K562 (cell line): Measurements from ENCODE around the gene CDC37. TPM values are rescaled to one million over a fixed set of nuclear protein-coding genes. Genes with fewer than 3 reads are reported as not detected.
A peak's percentile ranks its signal among the peaks of the same experiment; 100 is the strongest.

Experiments
- GATAD2A ChIP-seq: fragments of 450-650 bp; IDR thresholded peaks from 2 replicates; pipeline ENCODE4 v1.6.1; 2017
- GTF2F1 ChIP-seq: IDR thresholded peaks from 2 replicates; pipeline ENCODE4 v1.6.1; 2011; ENCODE audit warnings: low read depth, low read length, improper control_type of control experiment
- ZBED1 ChIP-seq: IDR thresholded peaks from 2 replicates; pipeline ENCODE4 v1.6.1; 2014
- ZFX ChIP-seq: sonication (generic); formaldehyde crosslinking; IDR thresholded peaks from 2 replicates; pipeline ENCODE4 v1.8.0; 2022; ENCODE audit warnings: mild to moderate bottlenecking, missing genetic modification reagents, moderate library complexity
- ZNF239 ChIP-seq: fragments of 250-450 bp; sonication (Bioruptor Pico); IDR thresholded peaks from 2 replicates; pipeline ENCODE4 v1.4.0; 2020; ENCODE audit warnings: mild to moderate bottlenecking
- ZNF263 ChIP-seq: sonication (generic); formaldehyde crosslinking; IDR thresholded peaks from 2 replicates; pipeline ENCODE4 v1.8.0; 2022; ENCODE audit warnings: mild to moderate bottlenecking, missing genetic modification reagents, borderline replicate concordance
- ZNF3 ChIP-seq: fragments of 250-450 bp; sonication (Bioruptor Pico); IDR thresholded peaks from 2 replicates; pipeline ENCODE4 v1.5.0; 2021; ENCODE audit warnings: mild to moderate bottlenecking, moderate library complexity
- ZNF766 ChIP-seq: fragments of 200-800 bp; sonication (Bioruptor generic); conservative IDR thresholded peaks from 2 replicates; pipeline ENCODE4 v1.6.1; 2016; ENCODE audit warnings: missing genetic modification characterization, missing compliant biosample characterization
- polyA plus RNA-seq, 8 experiments: library from polyadenylated mRNA; depleted of rRNA in 4 of 8; stranded (reverse) in 5 of 8; unstranded in 3 of 8; fragments of >200 nt; fragmentation: Nextera tagmentation in 2 of 8; fragmentation: Illumina TruSeq in 1 of 8; extraction: Ambion mirVana in 2 of 8; extraction: Trizol in 1 of 8; gene quantifications; 2 replicates each; pipeline versions ENCODE4 v1.2.1 to v1.2.3, GENCODE V29; 2011 to 2014; ENCODE audit warnings: inconsistent platforms in 1 of 8, missing spikeins in 1 of 8
- total RNA-seq, 7 experiments: library from RNA; depleted of rRNA in 6 of 7; stranded (reverse); fragments of >200 nt in 6 of 7; fragmentation: Illumina TruSeq in 2 of 7; extraction: Trizol in 2 of 7; gene quantifications; 2 replicates each; pipeline versions ENCODE4 v1.2.1 to v1.2.3, GENCODE V29; 2011 to 2021; ENCODE audit warnings: low replicate concordance in 1 of 7
- TF ChIP-seq, protein P1 (sequence below): sonication (generic); formaldehyde crosslinking; IDR thresholded peaks from 2 replicates; pipeline ENCODE4 v1.8.0; 2022; ENCODE audit warnings: mild to moderate bottlenecking, missing genetic modification reagents
- TF ChIP-seq, protein P2 (sequence below): fragments of 250-450 bp; sonication (Bioruptor Pico); IDR thresholded peaks from 2 replicates; pipeline ENCODE4 v1.4.0; 2020
- TF ChIP-seq, protein P3 (sequence below): fragments of 450-650 bp; IDR thresholded peaks from 2 replicates; pipeline ENCODE4 v1.6.1; 2017; ENCODE audit warnings: mild to moderate bottlenecking, moderate library complexity
- TF ChIP-seq, protein P4 (sequence below): IDR thresholded peaks from 3 replicates; pipeline ENCODE4 v1.6.1; 2011; ENCODE audit warnings: borderline replicate concordance, mild to moderate bottlenecking, moderate library complexity; ENCODE audit not compliant: insufficient read length; ENCODE audit errors: extremely low read depth
- TF ChIP-seq, protein P5 (sequence below): fragments of 250-450 bp; sonication (Bioruptor Pico); IDR thresholded peaks from 2 replicates; pipeline ENCODE4 v1.4.0; 2020

Gene CDC37
- total and polyA plus RNA-seq, 9 of the 15 experiments (the other 6 are each of a cell fraction or from before 2014, with no cell fraction given), result 6.6 to 538 (median 227) TPM

DNA sequence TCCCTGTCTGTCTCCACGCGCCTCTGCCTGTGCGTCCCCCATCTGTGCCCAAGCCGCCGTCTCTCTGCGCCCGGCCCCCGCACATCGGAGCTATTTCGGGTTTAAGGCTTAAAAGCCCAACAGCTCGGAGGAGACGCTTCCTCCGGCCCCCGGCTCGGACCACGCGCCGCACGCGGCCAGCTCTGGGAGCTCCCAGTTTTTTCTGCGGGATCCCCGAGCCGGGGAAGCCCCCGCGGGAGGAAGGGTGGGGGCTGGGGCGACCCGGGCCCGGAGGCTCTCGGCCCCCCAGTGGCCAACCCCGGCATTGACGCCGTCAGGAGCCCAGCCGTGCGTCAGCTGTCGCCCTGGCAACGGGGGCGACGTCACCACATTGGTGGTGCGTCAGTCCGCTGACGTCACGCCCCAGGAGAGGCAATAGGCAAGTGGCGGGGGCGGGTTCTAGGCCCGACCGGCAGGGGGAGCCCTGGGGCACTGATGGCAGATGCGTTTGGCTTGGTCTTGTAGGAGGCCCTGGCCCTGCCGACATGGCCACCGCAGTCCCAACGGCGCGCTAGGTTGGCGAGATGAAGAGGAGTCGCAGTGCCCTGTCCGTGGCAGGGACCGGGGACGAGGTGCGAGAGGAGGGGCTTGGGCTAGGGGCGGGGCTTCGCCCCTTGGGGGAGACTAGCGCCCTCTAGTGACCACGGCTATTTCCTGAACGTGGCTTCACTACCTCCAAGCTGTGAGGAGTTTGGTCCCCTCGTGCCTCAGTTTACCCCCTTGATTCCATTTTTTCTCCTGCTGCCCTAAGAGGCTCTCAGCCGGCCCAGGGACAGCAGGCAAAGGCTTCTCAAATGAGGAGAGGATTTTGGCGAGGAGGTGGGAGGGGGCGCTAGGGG lies 13.3 kb upstream of the CDC37 start (continued):
- TF ChIP-seq, protein P1, sequence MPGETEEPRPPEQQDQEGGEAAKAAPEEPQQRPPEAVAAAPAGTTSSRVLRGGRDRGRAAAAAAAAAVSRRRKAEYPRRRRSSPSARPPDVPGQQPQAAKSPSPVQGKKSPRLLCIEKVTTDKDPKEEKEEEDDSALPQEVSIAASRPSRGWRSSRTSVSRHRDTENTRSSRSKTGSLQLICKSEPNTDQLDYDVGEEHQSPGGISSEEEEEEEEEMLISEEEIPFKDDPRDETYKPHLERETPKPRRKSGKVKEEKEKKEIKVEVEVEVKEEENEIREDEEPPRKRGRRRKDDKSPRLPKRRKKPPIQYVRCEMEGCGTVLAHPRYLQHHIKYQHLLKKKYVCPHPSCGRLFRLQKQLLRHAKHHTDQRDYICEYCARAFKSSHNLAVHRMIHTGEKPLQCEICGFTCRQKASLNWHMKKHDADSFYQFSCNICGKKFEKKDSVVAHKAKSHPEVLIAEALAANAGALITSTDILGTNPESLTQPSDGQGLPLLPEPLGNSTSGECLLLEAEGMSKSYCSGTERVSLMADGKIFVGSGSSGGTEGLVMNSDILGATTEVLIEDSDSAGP (CRISPR knock-in tag), result 0 out of 2 replicates have a peak, but pooled peaks have one; percentile 29
- TF ChIP-seq, protein P2, sequence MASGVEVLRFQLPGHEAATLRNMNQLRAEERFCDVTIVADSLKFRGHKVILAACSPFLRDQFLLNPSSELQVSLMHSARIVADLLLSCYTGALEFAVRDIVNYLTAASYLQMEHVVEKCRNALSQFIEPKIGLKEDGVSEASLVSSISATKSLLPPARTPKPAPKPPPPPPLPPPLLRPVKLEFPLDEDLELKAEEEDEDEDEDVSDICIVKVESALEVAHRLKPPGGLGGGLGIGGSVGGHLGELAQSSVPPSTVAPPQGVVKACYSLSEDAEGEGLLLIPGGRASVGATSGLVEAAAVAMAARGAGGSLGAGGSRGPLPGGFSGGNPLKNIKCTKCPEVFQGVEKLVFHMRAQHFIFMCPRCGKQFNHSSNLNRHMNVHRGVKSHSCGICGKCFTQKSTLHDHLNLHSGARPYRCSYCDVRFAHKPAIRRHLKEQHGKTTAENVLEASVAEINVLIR (CRISPR knock-in tag), result peak; percentile 100
- TF ChIP-seq GTF2F1, result 0 out of 2 replicates have a peak, but pooled peaks have one; percentile 7
- TF ChIP-seq ZNF263, result peak; percentile 60; the same call in 1 of the 2 replicates
- TF ChIP-seq, protein P3, sequence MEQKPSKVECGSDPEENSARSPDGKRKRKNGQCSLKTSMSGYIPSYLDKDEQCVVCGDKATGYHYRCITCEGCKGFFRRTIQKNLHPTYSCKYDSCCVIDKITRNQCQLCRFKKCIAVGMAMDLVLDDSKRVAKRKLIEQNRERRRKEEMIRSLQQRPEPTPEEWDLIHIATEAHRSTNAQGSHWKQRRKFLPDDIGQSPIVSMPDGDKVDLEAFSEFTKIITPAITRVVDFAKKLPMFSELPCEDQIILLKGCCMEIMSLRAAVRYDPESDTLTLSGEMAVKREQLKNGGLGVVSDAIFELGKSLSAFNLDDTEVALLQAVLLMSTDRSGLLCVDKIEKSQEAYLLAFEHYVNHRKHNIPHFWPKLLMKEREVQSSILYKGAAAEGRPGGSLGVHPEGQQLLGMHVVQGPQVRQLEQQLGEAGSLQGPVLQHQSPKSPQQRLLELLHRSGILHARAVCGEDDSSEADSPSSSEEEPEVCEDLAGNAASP, result no peak
- TF ChIP-seq ZNF3 (CRISPR knock-in tag), result no peak
- peak; percentile 68; the same call in 1 of the 2 replicates for TF ChIP-seq ZNF766
- TF ChIP-seq, protein P4, sequence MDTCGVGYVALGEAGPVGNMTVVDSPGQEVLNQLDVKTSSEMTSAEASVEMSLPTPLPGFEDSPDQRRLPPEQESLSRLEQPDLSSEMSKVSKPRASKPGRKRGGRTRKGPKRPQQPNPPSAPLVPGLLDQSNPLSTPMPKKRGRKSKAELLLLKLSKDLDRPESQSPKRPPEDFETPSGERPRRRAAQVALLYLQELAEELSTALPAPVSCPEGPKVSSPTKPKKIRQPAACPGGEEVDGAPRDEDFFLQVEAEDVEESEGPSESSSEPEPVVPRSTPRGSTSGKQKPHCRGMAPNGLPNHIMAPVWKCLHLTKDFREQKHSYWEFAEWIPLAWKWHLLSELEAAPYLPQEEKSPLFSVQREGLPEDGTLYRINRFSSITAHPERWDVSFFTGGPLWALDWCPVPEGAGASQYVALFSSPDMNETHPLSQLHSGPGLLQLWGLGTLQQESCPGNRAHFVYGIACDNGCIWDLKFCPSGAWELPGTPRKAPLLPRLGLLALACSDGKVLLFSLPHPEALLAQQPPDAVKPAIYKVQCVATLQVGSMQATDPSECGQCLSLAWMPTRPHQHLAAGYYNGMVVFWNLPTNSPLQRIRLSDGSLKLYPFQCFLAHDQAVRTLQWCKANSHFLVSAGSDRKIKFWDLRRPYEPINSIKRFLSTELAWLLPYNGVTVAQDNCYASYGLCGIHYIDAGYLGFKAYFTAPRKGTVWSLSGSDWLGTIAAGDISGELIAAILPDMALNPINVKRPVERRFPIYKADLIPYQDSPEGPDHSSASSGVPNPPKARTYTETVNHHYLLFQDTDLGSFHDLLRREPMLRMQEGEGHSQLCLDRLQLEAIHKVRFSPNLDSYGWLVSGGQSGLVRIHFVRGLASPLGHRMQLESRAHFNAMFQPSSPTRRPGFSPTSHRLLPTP, result no peak
- TF ChIP-seq, protein P5, sequence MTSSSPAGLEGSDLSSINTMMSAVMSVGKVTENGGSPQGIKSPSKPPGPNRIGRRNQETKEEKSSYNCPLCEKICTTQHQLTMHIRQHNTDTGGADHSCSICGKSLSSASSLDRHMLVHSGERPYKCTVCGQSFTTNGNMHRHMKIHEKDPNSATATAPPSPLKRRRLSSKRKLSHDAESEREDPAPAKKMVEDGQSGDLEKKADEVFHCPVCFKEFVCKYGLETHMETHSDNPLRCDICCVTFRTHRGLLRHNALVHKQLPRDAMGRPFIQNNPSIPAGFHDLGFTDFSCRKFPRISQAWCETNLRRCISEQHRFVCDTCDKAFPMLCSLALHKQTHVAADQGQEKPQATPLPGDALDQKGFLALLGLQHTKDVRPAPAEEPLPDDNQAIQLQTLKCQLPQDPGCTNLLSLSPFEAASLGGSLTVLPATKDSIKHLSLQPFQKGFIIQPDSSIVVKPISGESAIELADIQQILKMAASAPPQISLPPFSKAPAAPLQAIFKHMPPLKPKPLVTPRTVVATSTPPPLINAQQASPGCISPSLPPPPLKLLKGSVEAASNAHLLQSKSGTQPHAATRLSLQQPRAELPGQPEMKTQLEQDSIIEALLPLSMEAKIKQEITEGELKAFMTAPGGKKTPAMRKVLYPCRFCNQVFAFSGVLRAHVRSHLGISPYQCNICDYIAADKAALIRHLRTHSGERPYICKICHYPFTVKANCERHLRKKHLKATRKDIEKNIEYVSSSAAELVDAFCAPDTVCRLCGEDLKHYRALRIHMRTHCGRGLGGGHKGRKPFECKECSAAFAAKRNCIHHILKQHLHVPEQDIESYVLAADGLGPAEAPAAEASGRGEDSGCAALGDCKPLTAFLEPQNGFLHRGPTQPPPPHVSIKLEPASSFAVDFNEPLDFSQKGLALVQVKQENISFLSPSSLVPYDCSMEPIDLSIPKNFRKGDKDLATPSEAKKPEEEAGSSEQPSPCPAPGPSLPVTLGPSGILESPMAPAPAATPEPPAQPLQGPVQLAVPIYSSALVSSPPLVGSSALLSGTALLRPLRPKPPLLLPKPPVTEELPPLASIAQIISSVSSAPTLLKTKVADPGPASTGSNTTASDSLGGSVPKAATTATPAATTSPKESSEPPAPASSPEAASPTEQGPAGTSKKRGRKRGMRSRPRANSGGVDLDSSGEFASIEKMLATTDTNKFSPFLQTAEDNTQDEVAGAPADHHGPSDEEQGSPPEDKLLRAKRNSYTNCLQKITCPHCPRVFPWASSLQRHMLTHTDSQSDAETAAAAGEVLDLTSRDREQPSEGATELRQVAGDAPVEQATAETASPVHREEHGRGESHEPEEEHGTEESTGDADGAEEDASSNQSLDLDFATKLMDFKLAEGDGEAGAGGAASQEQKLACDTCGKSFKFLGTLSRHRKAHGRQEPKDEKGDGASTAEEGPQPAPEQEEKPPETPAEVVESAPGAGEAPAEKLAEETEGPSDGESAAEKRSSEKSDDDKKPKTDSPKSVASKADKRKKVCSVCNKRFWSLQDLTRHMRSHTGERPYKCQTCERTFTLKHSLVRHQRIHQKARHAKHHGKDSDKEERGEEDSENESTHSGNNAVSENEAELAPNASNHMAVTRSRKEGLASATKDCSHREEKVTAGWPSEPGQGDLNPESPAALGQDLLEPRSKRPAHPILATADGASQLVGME, result peak; percentile 24; the same call in 1 of the 2 replicates
- TF ChIP-seq ZNF239 (CRISPR knock-in tag), result peak; percentile 23; the same call in 1 of the 2 replicates
- peak; percentile 72 for TF ChIP-seq ZFX (CRISPR knock-in tag)
- 0 out of 2 replicates have a peak, but pooled peaks have one; percentile 58 for TF ChIP-seq GATAD2A
- TF ChIP-seq ZBED1, result peak; percentile 85
